ENCODE results near the gene FBXO36. TPM values are rescaled to one million over a fixed set of nuclear protein-coding genes. Genes with fewer than 3 reads are reported as not detected.

The FBXO36 gene
- total RNA-seq, 4 donors from 2014 or later = 1.9 to 3.8 (median 2.4) TPM

DNA sequence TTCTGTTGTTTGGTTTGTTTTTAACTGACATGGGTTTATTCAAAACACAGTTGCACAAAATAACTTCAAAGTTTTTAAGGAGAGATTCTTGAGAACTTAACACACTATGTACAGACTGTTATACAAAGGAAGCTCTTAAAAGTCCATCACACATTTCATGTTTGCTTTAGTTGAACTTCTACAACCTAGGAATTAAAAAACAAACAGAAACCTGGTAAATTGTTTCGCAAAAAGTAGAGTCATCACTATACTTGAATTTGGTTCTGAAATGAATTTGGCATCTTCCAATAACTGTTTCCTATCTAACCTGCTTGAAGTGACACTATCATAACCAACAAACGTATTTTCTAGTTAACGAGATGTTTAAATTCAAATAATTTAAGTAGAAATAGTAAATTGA, 22.3 kb upstream of the FBXO36 start:
- TF ChIP-seq, protein P1, sequence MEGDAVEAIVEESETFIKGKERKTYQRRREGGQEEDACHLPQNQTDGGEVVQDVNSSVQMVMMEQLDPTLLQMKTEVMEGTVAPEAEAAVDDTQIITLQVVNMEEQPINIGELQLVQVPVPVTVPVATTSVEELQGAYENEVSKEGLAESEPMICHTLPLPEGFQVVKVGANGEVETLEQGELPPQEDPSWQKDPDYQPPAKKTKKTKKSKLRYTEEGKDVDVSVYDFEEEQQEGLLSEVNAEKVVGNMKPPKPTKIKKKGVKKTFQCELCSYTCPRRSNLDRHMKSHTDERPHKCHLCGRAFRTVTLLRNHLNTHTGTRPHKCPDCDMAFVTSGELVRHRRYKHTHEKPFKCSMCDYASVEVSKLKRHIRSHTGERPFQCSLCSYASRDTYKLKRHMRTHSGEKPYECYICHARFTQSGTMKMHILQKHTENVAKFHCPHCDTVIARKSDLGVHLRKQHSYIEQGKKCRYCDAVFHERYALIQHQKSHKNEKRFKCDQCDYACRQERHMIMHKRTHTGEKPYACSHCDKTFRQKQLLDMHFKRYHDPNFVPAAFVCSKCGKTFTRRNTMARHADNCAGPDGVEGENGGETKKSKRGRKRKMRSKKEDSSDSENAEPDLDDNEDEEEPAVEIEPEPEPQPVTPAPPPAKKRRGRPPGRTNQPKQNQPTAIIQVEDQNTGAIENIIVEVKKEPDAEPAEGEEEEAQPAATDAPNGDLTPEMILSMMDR (IDR thresholded peaks at IDR 0.05; ENCODE audit: low read depth) = no peak

DNA sequence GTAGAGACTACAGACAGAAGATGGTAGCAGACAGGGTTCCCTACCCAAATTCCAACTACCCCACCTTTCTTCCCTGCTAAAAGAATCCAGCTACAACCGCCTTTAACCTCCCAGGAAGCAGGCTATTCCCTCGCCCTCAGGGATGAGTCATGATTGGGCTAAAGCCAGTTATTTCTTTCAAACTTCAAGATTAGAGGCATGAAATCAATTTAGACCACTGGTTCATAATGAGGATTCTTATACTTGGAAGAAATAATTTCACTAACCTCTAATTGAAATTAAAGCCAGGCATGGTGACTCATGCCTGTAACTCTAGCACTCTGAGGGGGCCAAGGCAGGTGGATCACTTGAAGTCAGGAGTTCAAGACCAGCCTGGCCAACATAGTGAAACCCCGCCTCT, 20.5 kb upstream of the FBXO36 start:
- TF ChIP-seq, protein P1 (IDR thresholded peaks at IDR 0.05; ENCODE audit: low read depth) = no peak

DNA sequence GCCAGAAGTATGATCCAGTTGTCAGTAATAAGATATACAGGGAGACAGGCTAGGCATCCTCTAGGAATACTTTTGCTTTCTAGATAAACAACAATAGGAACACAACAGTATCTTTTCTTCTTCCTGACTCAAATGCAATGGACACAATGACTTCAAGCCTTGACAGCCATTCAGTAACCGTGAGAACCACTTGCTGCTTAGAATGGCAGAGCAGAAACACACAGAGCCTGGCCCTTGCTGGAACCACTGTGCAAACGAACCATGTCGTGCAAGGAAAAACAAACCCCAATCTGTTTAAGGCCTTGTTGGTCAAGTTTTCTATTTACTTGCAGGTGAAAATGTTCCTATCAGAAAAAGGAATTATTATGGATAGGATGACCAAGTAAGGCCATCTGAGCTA, 19.3 kb upstream of the FBXO36 start:
- TF ChIP-seq, protein P1 (IDR thresholded peaks at IDR 0.05; ENCODE audit: low read depth) = no peak

DNA sequence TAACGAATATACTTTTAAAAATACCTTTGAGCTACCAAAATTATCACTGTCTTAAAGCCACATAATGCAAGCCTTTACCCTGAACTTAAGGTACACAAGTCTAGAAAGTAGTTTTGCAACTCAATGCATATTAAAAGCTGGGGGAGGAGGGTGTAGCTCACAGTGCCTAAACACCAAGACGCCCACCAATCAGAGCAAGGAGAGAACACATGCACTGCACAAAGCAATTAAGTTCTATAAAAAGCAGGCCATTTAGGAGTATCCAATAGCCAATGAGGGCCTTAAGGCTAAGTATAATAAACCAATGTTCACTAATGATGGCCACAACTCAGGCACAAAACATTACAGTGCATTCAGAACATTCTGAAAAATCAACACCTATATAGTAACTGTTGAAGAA, 16.7 kb upstream of the FBXO36 start:
- TF ChIP-seq, protein P1 (IDR thresholded peaks at IDR 0.05; ENCODE audit: low read depth) = no peak

DNA sequence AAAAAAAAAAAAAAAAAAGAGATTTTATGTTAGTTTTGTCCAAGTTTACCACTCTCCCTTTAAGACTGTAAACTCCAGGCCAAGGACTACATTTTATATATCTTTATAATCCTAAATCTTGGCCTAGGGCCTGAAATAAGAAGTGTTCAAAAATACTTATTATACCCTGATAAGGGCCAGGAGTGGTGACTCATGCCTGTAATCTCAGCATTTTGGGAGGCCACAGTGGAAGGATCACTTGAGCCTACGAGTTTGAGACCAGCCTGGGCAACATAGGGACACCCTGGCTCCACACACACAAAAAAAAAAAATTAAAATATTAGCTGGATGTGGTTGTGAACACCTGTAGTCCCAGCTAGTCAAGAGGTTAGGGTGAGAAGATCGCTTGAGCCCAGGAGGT, 13.2 kb upstream of the FBXO36 start:
- TF ChIP-seq, protein P1 (IDR thresholded peaks at IDR 0.05; ENCODE audit: low read depth) = no peak

DNA sequence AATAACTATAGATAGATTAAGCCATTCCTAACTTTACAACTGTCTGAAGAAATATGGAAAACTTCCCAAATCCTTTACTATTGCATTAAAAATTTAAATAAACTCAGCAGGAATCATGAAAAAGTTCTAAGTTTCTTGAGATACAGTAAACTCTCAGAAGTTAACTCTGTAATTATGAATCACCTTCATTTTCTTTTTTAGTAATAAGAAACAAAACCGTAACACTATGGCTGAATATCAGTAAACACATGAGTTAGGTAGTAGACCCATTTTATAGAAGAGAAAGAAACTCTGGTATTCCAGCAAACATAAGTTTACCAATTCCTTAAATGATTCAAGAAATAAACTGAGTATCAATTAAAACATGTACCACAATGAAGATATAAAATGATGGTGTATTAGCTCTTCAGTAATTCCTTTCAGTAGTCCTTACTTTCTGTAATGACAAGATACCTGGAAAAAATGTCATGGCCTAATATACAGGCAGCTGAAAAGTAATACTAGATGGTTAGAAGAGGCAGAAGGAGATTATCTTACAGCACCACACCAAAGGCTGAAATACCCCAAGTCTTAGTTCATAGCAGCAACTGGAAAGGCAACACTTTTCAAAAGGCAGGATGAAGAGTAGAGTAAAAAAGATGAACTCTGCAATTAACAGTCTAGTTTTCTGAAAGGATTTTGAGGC, 12.0 kb upstream of the FBXO36 start:
- TF ChIP-seq, protein P1 (IDR thresholded peaks at IDR 0.05; ENCODE audit: low read depth) = no peak

DNA sequence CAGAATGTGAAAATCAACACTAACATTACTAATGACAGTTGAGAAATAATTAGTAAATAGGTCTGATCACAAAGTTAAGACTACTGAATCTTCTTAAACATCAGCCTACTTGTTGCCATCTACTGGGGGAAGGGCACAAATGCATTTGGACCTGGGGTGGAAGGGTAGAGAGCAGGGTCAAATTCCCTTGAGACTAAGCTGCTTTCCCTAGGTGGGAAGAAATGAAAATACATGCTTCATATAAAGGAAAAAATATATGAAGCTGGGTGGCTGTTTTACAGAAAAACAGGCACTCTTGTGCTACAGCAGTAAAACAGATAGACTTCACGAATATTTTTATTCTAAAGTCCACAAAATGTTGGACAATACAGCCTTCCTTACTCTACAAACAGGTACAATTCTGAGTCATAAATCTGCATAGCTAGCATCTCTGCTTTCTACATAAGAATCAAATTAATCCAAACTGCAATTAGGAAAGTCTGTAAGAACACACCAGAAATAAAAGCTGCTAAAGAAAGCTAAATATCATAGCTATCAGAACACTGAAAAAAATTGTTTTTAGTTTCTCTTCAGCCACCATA, 11.4 kb upstream of the FBXO36 start:
- TF ChIP-seq, protein P1 (IDR thresholded peaks at IDR 0.05; ENCODE audit: low read depth) = no peak

Measured in subcutaneous adipose tissue (tissue), 4 donors.